ENCODE measurements around the gene HMGCS1.

- TF ChIP-seq CTCF (IDR thresholded peaks at IDR 0.05): peak in 2 of 5 experiments; percentile 23 to 29
- peak; percentile 87 to 98 for TF ChIP-seq EP300 (IDR thresholded peaks at IDR 0.05)
These were observed at the start of gene HMGCS1 for GRCh38 chr5:43313035-43313853.

Measured in tibial nerve (tissue), 4 donors.